DOHH2 (cell line): Measurements from ENCODE around the gene PAX6.

Source experiments
- CTCF ChIP-seq: fragments of 200-600 bp; sonication (generic); IDR thresholded peaks from one replicate; pipeline ENCODE4 v1.5.1; 2014; ENCODE audit warnings: antibody characterized with exemption, mild to moderate bottlenecking, low read depth, low read length; ENCODE audit not compliant: poor library complexity, severe bottlenecking
- EZH2phosphoT487 ChIP-seq: fragments of 200-600 bp; sonication (generic); IDR thresholded peaks from 2 replicates; pipeline ENCODE4 v1.6.1; 2017; ENCODE audit warnings: borderline replicate concordance, mild to moderate bottlenecking, antibody characterized with exemption, low read length, moderate library complexity, mixed read lengths

GRCh38 chr11:31806928-31807798, 4.0 kb downstream of the PAX6 start:
- TF ChIP-seq CTCF (no peak), EZH2phosphoT487 (no peak)
